Hepatocyte (in vitro differentiated cells): Measurements from ENCODE around the gene MAN1C1. TPM values are rescaled to one million over a fixed set of nuclear protein-coding genes. Genes with fewer than 3 reads are reported as not detected.

Experiments
- DNase-seq: peaks from one replicate; pipeline ENCODE4 v3.0.0-alpha.2; 2016; ENCODE audit warnings: low spot score
- H2AFZ ChIP-seq: fragments of 200-600 bp; sonication (generic); 2 replicates; pipeline ENCODE4 v1.6.0; 2016; ENCODE audit warnings: antibody characterized with exemption, mild to moderate bottlenecking
- H3K27ac ChIP-seq: fragments of 200-600 bp; sonication (generic); 2 replicates; pipeline ENCODE4 v1.5.1; 2016; ENCODE audit warnings: mild to moderate bottlenecking
- H3K27me3 ChIP-seq: fragments of 200-600 bp; sonication (generic); 2 replicates; pipeline ENCODE4 v1.6.1; 2016
- H3K36me3 ChIP-seq: fragments of 200-600 bp; sonication (generic); replicated peaks from 2 replicates; pipeline ENCODE4 v1.5.1; 2016; ENCODE audit warnings: low read depth; ENCODE audit not compliant: insufficient read depth
- H3K4me1 ChIP-seq: fragments of 200-600 bp; sonication (generic); 2 replicates; pipeline ENCODE4 v1.5.1; 2016; ENCODE audit warnings: mild to moderate bottlenecking, moderate library complexity; ENCODE audit not compliant: insufficient read depth
- H3K4me2 ChIP-seq: fragments of 200-600 bp; sonication (generic); 2 replicates; pipeline ENCODE4 v1.6.0; 2016
- H3K4me3 ChIP-seq: fragments of 200-600 bp; sonication (generic); 2 replicates; pipeline ENCODE4 v1.5.1; 2016; ENCODE audit warnings: mild to moderate bottlenecking
- H3K79me2 ChIP-seq: fragments of 200-600 bp; sonication (generic); 2 replicates; pipeline ENCODE4 v1.6.0; 2017; ENCODE audit warnings: mild to moderate bottlenecking
- H3K9me2 ChIP-seq: fragments of 200-600 bp; sonication (generic); replicated peaks from 2 replicates; pipeline ENCODE4 v1.6.0; 2017; ENCODE audit warnings: mild to moderate bottlenecking; ENCODE audit not compliant: insufficient read depth
- H3K9me3 ChIP-seq: fragments of 200-600 bp; sonication (generic); 2 replicates; pipeline ENCODE4 v1.5.1; 2016; ENCODE audit warnings: low read depth, mild to moderate bottlenecking
- H4K20me1 ChIP-seq: fragments of 200-600 bp; sonication (generic); 2 replicates; pipeline ENCODE4 v1.6.0; 2016; ENCODE audit warnings: mild to moderate bottlenecking; ENCODE audit not compliant: insufficient read depth, poor library complexity, severe bottlenecking
- CTCF ChIP-seq: fragments of 200-600 bp; sonication (generic); IDR thresholded peaks from 2 replicates; pipeline ENCODE4 v1.5.1; 2016; ENCODE audit warnings: antibody characterized with exemption, mild to moderate bottlenecking; ENCODE audit not compliant: poor library complexity
- EZH2 ChIP-seq: fragments of 200-600 bp; sonication (generic); IDR thresholded peaks from 2 replicates; pipeline ENCODE4 v1.6.1; 2016; ENCODE audit warnings: antibody characterized with exemption, mild to moderate bottlenecking, borderline replicate concordance
- EZH2phosphoT487 ChIP-seq: fragments of 200-600 bp; sonication (generic); IDR thresholded peaks from one replicate; pipeline ENCODE4 v1.6.1; 2018; ENCODE audit warnings: antibody characterized with exemption, mild to moderate bottlenecking, low read depth, moderate library complexity; ENCODE audit not compliant: unreplicated experiment, severe bottlenecking
- WGBS: methylation state at CpG from one replicate; pipeline ENCODE4 v1.1.6; 2016; ENCODE audit warnings: low lambda C conversion rate; ENCODE audit errors: missing lambda C conversion rate; 5-methylcytosine and 5-hydroxymethylcytosine counted together
- polyA plus RNA-seq: library from polyadenylated mRNA; unstranded; fragments of >200 nt; fragmentation: Nextera tagmentation; extraction: Ambion mirVana; gene quantifications from 2 replicates; pipeline ENCODE4 v1.2.1, GENCODE V29; 2016
- total RNA-seq: library from RNA; depleted of rRNA; stranded (reverse); fragments of >200 nt; gene quantifications from 2 replicates; pipeline ENCODE4 v1.2.3, GENCODE V29; 2014

Gene MAN1C1
- total and polyA plus RNA-seq, 2 experiments from 2014 or later: 20.6 to 29.3 TPM

DNA sequence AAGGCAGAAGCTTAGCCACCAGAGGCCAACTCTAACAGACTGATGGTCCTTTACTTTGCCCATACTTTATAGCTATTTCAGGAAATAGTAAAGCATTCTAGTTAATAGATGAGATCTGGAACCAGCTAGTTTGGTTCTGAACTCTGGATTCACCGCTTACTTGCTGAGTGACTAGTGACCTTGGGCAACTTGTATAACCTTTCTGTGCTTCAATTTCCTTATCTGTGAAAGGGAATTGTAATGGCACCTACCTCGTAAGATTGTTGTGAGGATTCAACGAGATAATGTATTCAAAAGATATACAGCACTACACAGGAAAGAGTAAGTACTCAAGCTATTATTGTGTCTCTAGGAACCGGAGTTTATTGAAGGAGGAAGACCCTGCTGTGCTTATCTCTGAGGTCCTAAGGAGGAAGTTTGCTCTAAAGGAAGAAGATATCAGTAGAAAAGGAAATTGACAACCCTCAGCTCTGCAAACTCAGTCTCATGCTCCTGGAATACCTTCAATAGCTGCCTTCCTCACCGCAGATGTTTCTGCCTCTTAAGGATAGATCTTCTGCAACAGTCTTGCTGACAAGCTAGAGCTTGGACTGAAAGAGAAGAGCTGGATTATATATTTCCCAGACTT is 215.1 kb downstream of the MAN1C1 start:
- Histone ChIP-seq H3K79me2 (no peaks in the 10 kb centered on the region), H3K9me2 (no peaks in the 10 kb centered on the region), H3K27me3 (no peaks in the 10 kb centered on the region), H3K9me3 (no peaks in the 10 kb centered on the region), H3K4me3 (no peak overlapping the region), H3K36me3 (no peaks in the 10 kb centered on the region), H2AFZ (no peak overlapping the region), H3K4me2 (no peak overlapping the region), H4K20me1 (no peaks in the 10 kb centered on the region), H3K27ac (peak overlapping the region; percentile 33), H3K4me1 (peaks cover 3% of the 10 kb centered on the region)
- WGBS: 58% methylated on average over 5 of the region's 5 CpGs
- no peak for TF ChIP-seq EZH2
- no peak for TF ChIP-seq CTCF
- TF ChIP-seq EZH2phosphoT487: no peak
- DNase-seq: no peak

DNA sequence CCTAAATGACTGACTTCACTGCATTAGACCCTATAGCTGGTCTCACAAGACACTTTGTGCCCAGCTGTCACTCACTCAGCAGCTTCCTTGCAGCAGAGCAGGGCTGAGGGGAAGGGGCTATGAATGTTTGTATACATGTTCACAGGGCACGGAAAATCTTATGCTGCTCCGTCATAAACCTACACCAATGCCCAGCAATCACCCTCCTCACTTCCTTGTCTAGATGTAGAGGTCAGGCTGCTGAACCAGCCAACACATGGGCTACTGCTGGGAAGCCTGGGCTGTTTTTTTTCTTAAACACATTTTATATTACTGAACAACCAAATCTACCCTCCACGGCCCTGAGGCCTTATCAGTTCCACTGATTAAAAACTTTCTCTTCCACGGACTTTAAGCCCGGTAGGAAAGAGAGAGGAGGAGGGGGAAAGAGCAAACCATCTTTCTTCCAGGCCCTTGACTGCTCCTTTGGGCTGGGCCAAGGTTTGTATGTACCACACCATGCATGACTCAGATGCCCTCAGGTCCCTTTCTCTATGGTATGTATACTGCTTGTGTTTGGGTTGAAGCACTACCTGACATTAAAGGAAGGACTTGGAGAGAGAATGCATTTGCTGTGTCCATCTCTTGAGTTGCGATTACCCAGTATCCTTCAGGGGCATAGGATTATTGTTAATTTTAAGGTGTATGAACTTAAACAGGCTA is 215.9 kb downstream of the MAN1C1 start:
- H4K20me1 ChIP-seq: no peaks in the 10 kb centered on the region
- TF ChIP-seq CTCF: no peak
- no peaks in the 10 kb centered on the region for H3K27me3 ChIP-seq
- H3K4me3 ChIP-seq: no peak overlapping the region
- H3K36me3 ChIP-seq: no peaks in the 10 kb centered on the region
- no peaks in the 10 kb centered on the region for H3K79me2 ChIP-seq
- no peaks in the 10 kb centered on the region for H3K9me3 ChIP-seq
- H3K4me1 ChIP-seq: peaks cover 3% of the 10 kb centered on the region
- peak; percentile 54 for DNase-seq
- H3K9me2 ChIP-seq: no peaks in the 10 kb centered on the region
- no peak overlapping the region for H3K4me2 ChIP-seq
- peak overlapping the region; percentile 33 for H3K27ac ChIP-seq
- WGBS: 64% methylated on average over 6 of the region's 6 CpGs
- no peak overlapping the region for H2AFZ ChIP-seq

DNA sequence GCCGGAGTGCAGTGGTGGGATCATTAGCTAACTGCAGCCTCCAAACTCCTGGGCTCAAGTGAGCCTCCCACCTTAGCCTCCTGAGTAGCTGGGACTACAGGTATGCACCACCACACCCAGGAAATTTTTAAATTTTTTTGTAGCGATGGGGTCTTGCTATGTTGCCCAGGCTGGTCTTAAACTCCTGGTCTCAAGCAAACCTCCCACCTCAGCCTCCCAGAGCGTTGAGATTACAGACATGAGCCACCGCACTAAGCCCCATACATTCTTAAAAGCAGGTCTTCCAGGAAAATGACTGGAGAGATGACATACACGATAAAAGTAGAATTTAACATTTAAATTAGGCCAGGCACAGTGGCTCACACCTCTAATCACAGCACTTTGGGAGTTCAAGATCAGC is 216.6 kb downstream of the MAN1C1 start:
- no peak overlapping the region for H3K27ac ChIP-seq
- no peak for DNase-seq
- H3K27me3 ChIP-seq: no peaks in the 10 kb centered on the region
- H3K4me2 ChIP-seq: no peak overlapping the region
- WGBS: 97% methylated on average over 5 of the region's 5 CpGs
- H3K9me2 ChIP-seq: no peaks in the 10 kb centered on the region
- no peaks in the 10 kb centered on the region for H3K9me3 ChIP-seq
- H3K36me3 ChIP-seq: no peaks in the 10 kb centered on the region
- H3K79me2 ChIP-seq: no peaks in the 10 kb centered on the region
- TF ChIP-seq CTCF (no peak), EZH2phosphoT487 (no peak), EZH2 (no peak)
- H3K4me3 ChIP-seq: no peak overlapping the region
- no peak overlapping the region for H2AFZ ChIP-seq
- H3K4me1 ChIP-seq: peaks cover 3% of the 10 kb centered on the region
- no peaks in the 10 kb centered on the region for H4K20me1 ChIP-seq

Other genes starting within 250 kb of the MAN1C1 start
- 1.4 and 8.8 TPM in 2 replicates for gene RHCE, start 196.0 kb upstream of the MAN1C1 start, total RNA-seq
- 0.27 and 0.80 TPM in 2 replicates for gene RHCE, start 196.0 kb upstream of the MAN1C1 start, polyA plus RNA-seq
- gene MACO1, start 185.9 kb upstream of the MAN1C1 start, total RNA-seq: 27.0 and 27.2 TPM in 2 replicates
- 14.1 and 14.3 TPM in 2 replicates for gene MACO1, start 185.9 kb upstream of the MAN1C1 start, polyA plus RNA-seq
- 17.3 and 20.5 TPM in 2 replicates for gene LDLRAP1, start 73.2 kb upstream of the MAN1C1 start, total RNA-seq
- gene LDLRAP1, start 73.2 kb upstream of the MAN1C1 start, polyA plus RNA-seq: 21.1 and 27.5 TPM in 2 replicates
- 18.5 and 26.7 TPM in 2 replicates for gene SELENON, start 183.4 kb downstream of the MAN1C1 start, total RNA-seq
- 37.7 and 39.5 TPM in 2 replicates for gene SELENON, start 183.4 kb downstream of the MAN1C1 start, polyA plus RNA-seq
- 59.5 and 62.6 TPM in 2 replicates for gene MTFR1L, start 203.2 kb downstream of the MAN1C1 start, total RNA-seq
- 90.7 and 103 TPM in 2 replicates for gene MTFR1L, start 203.2 kb downstream of the MAN1C1 start, polyA plus RNA-seq
- 1.3 and 2.4 TPM in 2 replicates for gene AUNIP, start 242.7 kb downstream of the MAN1C1 start, total RNA-seq
- 0.41 and 2.4 TPM in 2 replicates for gene AUNIP, start 242.7 kb downstream of the MAN1C1 start, polyA plus RNA-seq